Loucy (cell line): ENCODE data around the gene PDHA2.

Source experiments
- CTCF ChIP-seq: fragments of 200-600 bp; sonication (generic); conservative IDR thresholded peaks from 2 replicates; pipeline ENCODE4 v1.5.1; 2014; ENCODE audit warnings: mild to moderate bottlenecking, antibody characterized with exemption, low read length
- EZH2phosphoT487 ChIP-seq: fragments of 200-600 bp; IDR thresholded peaks from 2 replicates; pipeline ENCODE4 v1.6.1; 2018; ENCODE audit warnings: antibody characterized with exemption, mild to moderate bottlenecking, moderate library complexity, borderline replicate concordance

GRCh38 chr4:95831166-95831565, 8.7 kb upstream of the PDHA2 start:
- no peak for TF ChIP-seq EZH2phosphoT487
- TF ChIP-seq CTCF: no peak
